Stimulated activated CD4-positive, alpha-beta T cell treated with anti-CD3 and anti-CD28 coated beads, Interleukin-4, amount 100 ng/mL, for 4 hours (primary cell): Measurements from ENCODE around the gene PLA1A.
"Not testable (repeated sequence)": the region's sequence is repeated elsewhere in the genome, so short reads cannot be mapped to it uniquely, and the experiment has no call there.

ENCODE experiments used
- DNase-seq, 2 experiments: peaks; one replicate each; pipeline ENCODE4 v3.0.0-alpha.2; 2020

Gene PLA1A

GRCh38 chr3:119665954-119666559 lies 68.4 kb downstream of the PLA1A start:
- DNase-seq, result no peak

DNA sequence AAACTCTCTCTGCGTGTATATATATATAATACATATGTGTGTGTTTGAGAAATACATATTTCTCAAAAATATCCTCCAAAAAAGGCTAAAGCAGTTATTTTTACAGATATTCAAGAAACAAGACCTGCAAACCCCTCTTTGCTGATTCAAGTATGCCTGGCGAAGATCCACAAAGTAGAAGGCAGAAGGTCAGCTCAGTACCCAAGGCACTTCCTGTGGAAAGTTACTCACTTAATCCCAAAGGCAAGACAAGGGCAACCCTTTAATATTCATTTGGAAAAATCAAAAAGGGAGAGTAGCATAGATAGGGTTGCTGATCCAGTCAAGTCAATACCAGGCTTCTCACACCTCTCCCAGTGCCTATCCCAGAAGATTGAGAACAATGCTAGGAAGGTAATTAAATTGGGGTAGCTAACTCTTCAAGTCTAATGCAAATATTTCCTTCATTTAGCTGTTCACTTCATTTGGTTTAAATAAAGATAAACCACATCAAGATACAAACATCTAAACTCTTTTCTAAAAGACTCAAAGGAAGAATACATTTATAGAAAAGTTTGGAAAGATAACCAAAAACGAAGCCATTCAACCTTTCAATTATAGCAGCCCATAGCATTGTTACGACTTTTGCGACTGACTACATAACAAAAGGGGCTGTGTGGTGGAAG lies 72.4 kb downstream of the PLA1A start:
- DNase-seq, result no peak

DNA sequence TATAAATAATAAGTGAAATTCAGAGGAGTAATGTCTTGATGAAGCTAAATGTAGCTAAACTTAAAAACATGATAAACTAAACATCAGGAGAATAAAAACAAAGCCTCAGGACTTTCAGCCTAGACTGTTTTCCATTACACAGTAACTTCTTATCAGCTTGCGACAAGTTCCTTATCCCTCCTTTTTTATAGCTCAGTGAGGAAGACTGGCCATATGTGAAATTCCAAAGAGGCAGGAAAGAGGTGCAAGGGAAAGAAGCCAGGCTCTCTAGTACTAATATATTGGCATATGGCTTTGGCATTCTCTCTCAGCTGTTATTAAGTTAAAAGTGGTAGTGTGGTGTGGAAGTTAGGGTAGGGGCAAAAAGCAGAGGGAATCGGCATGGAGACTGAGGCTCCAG lies 75.1 kb downstream of the PLA1A start:
- no peak for DNase-seq

GRCh38 chr3:119673875-119674274 lies 76.2 kb downstream of the PLA1A start:
- no peak for DNase-seq

GRCh38 chr3:119675188-119675874 lies 77.6 kb downstream of the PLA1A start:
- DNase-seq, result no peak

- DNase-seq, result no peak
Measured at GRCh38 chr3:119676020-119676419, 78.3 kb downstream of the PLA1A start.

DNA sequence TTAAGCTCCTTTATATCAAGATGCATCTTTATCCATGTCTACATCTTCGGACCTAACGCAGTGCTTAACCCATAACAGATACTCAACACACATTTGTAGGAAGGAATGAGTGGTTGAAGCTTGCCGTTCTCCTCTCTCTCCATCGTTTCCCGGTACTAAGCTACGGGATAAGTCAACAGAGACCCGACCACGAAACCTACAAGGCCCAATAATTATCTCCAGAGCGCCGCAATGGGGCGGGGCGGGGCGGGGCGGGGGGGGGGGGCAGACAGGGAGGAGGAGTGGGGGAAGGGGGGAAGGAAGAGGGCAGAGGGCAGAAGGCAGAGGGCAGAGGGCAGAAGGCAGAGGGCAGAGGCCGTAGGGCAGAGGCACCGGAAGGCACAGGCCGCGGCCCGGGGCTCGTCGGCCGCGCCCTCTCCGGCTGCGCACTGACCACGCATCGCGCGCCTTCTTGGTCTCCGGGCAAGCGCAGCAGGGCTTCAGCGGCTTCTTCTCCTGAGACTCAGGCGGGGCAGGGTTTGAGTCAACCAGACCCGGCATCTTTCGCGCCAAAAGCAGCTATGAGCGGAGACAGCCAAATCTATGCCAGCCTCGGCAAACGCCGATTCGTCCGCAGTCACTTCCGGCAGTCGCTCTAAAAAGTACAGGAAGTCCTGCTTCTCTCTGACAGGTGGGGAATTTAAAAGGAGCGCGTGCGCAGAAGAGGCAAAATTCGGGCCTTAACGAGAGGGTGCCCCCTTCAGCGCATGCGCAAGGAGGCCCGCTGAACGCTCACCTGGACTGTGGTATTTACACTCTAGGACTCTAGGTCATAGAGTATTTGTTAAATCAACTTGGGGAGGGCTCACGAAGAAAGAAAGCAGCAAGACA lies 79.3 kb downstream of the PLA1A start, which contains the start of gene COX17:
COX17 (minus strand) TSS at position 636 of the 870 bp plus-strand sequence; CDS start at position 540, 96 bp downstream.
- peak; percentile 92 to 97 for DNase-seq

DNA sequence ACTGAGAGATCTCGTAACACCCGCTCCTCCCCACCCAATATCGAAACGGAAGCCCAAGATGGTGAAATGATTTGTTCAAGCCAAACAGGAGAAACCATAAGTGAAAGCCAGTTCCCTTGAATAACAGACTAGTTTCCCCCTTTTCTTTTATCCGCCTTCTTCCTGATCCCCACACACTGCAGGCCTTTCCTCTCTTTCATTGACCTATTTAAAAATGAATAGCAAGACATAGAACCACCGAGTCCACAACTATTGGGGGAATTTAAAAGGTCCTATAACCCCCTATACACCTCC lies 79.9 kb downstream of the PLA1A start:
- no peak for DNase-seq

DNA sequence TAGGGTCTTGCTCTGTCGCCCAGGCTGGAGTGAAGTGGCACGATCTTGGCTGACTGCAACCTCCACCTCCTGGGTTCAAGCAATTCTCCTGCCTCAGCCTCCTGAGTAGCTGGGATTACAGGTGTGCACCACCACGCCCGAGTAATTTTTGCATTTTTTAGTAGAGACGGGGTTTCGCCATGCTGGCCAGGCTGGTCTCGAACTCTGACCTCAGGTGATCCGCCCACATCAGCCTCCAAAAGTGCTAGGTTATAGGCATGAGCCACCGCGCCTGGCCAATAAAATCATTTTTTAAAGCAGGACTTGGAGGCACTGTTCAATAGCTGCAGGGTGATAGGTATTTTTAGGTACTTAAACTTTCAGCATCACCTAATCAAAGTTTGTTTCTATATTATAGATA lies 80.5 kb downstream of the PLA1A start:
- not testable (repeated sequence) for DNase-seq
